Measurements from ENCODE around the gene PIKFYVE. TPM values are rescaled to one million over a fixed set of nuclear protein-coding genes. Genes with fewer than 3 reads are reported as not detected.
A peak's percentile ranks its signal among the peaks of the same experiment; 100 is the strongest.

The PIKFYVE gene
- total RNA-seq, 1 donor from 2014 or later, result 34.1 TPM

DNA sequence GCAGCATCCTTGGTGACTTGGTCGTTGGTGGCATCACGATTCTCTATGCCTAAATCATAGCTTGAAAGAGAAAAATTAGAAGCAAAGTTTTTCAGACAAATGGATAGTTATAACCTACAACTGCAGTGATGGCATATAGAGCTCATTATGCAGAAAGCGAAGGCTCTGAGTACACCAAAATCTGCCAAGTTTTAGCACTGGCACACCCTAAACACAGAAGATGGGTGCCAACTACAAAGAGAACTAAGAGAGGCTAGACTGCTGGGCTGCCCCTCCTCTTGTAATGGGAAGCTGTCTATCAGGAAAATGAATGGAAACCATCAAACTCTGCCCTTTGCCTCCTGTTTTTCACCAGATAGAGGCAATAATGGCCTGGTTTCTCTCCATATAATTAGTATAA is 17.5 kb upstream of the PIKFYVE start:
- Mint-ChIP-seq H3K36me3 (ENCODE audit: low read depth) (peaks cover 74% of the 10 kb centered on the region), H3K4me1 (ENCODE audit: low read depth) (peaks cover 28% of the 10 kb centered on the region), H3K4me3 (ENCODE audit: low read depth) (no peak overlapping the region)

GRCh38 chr2:208249296-208249695 is 16.8 kb upstream of the PIKFYVE start:
- no peak overlapping the region for H3K27ac Mint-ChIP-seq
- peaks cover 71% of the 10 kb centered on the region for H3K36me3 Mint-ChIP-seq (ENCODE audit: low read depth)
- H3K9me3 Mint-ChIP-seq, result no peaks in the 10 kb centered on the region
- intact Hi-C loops (cut with micrococcal nuclease), result no loop called here
- no peaks in the 10 kb centered on the region for H3K27me3 Mint-ChIP-seq (ENCODE audit: low read depth)
- H3K4me1 Mint-ChIP-seq (ENCODE audit: low read depth), result peaks cover 32% of the 10 kb centered on the region
- DNase-seq (ENCODE audit: low spot score), result no peak
- H3K4me3 Mint-ChIP-seq (ENCODE audit: low read depth), result no peak overlapping the region

More for the DNA sequence above, 17.5 kb upstream of the PIKFYVE start:
- Mint-ChIP-seq H3K9me3 (no peaks in the 10 kb centered on the region), H3K27me3 (ENCODE audit: low read depth) (no peaks in the 10 kb centered on the region), H3K27ac (no peak overlapping the region)
- intact Hi-C loops (cut with micrococcal nuclease), result no loop called here
- no peak for DNase-seq (ENCODE audit: low spot score)

DNA sequence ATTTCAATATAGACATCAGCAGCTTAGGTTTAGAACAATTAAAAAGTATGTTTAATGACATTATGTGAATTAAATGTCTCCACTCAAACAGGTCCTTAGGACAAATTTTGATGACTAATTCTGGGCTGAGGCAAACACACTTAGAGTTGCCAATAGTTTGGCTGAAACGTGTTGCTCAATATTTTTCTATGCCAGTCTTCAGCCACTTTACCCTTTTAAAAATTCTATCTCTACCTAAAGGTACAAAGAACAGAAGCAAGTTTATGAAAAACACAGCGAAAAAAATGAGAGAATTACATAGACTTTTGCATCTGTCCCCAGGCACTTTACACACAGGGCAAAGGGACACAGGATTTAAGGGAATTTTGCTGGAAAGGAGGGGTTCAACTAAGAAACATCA is 15.7 kb upstream of the PIKFYVE start:
- Mint-ChIP-seq H3K4me3 (ENCODE audit: low read depth) (no peak overlapping the region), H3K9me3 (no peaks in the 10 kb centered on the region), H3K27me3 (ENCODE audit: low read depth) (no peaks in the 10 kb centered on the region), H3K27ac (no peak overlapping the region), H3K36me3 (ENCODE audit: low read depth) (peaks cover 66% of the 10 kb centered on the region), H3K4me1 (ENCODE audit: low read depth) (peaks cover 32% of the 10 kb centered on the region)
- intact Hi-C loops (cut with micrococcal nuclease), result loop anchor here (10.0 kb wide), 3 partner anchors 236 to 1486 kb away; partner anchors contain the start of genes FASTKD2, FZD5 and MDH1B
- no peak for DNase-seq (ENCODE audit: low spot score)

- Mint-ChIP-seq H3K4me3 (ENCODE audit: low read depth) (no peak overlapping the region), H3K27me3 (ENCODE audit: low read depth) (no peaks in the 10 kb centered on the region), H3K36me3 (ENCODE audit: low read depth) (peaks cover 59% of the 10 kb centered on the region), H3K9me3 (no peaks in the 10 kb centered on the region), H3K27ac (no peak overlapping the region), H3K4me1 (ENCODE audit: low read depth) (peaks cover 36% of the 10 kb centered on the region)
- DNase-seq (ENCODE audit: low spot score), result no peak
- intact Hi-C loops (cut with micrococcal nuclease), result loop anchor here (10.0 kb wide), 3 partner anchors 236 to 1486 kb away; partner anchors contain the start of genes FASTKD2, FZD5 and MDH1B
These were observed 15.0 kb upstream of the PIKFYVE start for GRCh38 chr2:208251098-208251497.

- H3K4me3 Mint-ChIP-seq (ENCODE audit: low read depth), result peak overlapping the region; percentile 94
- no peaks in the 10 kb centered on the region for H3K9me3 Mint-ChIP-seq
- no peaks in the 10 kb centered on the region for H3K27me3 Mint-ChIP-seq (ENCODE audit: low read depth)
- H3K36me3 Mint-ChIP-seq (ENCODE audit: low read depth), result peaks cover 45% of the 10 kb centered on the region
- intact Hi-C loops (cut with micrococcal nuclease), result loop anchor here (10.0 kb wide), 3 partner anchors 238 to 1488 kb away; partner anchors contain the start of genes FASTKD2, FZD5 and MDH1B
- DNase-seq (ENCODE audit: low spot score), result no peak
- H3K4me1 Mint-ChIP-seq (ENCODE audit: low read depth), result peaks cover 36% of the 10 kb centered on the region
- peak overlapping the region; percentile 26 for H3K27ac Mint-ChIP-seq
These were observed 13.2 kb upstream of the PIKFYVE start for GRCh38 chr2:208252716-208253492.

DNA sequence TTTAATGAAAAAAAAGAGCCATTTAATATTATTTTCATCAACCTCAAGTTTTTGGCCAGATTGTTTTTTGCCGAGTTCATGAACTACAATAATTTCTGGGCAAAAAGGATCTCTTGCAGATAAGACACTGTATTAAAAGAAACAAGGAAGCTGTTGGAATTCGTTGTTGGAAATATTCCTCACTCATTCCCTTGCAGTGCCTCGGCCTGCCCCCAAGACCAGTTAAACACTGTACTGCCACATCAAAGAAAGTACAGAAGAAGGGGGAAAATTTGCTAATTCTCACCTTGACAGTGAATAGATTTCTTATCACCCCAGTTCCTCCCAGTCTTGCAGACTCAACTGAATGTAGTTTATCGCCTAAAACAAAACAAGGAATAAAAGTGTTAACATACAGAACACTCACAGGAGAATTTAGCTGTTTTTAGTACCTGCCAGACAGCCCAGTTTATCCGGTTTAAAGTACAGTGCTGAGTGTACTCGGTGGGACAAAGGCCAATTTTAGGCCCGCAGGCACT is 12.4 kb upstream of the PIKFYVE start:
- H3K27ac Mint-ChIP-seq, result no peak overlapping the region
- H3K27me3 Mint-ChIP-seq (ENCODE audit: low read depth), result no peaks in the 10 kb centered on the region
- peaks cover 39% of the 10 kb centered on the region for H3K36me3 Mint-ChIP-seq (ENCODE audit: low read depth)
- H3K9me3 Mint-ChIP-seq, result no peaks in the 10 kb centered on the region
- DNase-seq (ENCODE audit: low spot score), result no peak
- peaks cover 36% of the 10 kb centered on the region for H3K4me1 Mint-ChIP-seq (ENCODE audit: low read depth)
- intact Hi-C loops (cut with micrococcal nuclease), result loop anchor here (1.0 to 10.0 kb wide), 7 partner anchors 13 to 1917 kb away; partner anchors contain the start of genes FASTKD2, FZD5, KANSL1L and MDH1B
- peak overlapping the region; percentile 94 for H3K4me3 Mint-ChIP-seq (ENCODE audit: low read depth)

- Mint-ChIP-seq H3K27ac (peak overlapping the region; percentile 67), H3K4me3 (ENCODE audit: low read depth) (peak overlapping the region; percentile 94), H3K27me3 (ENCODE audit: low read depth) (no peaks in the 10 kb centered on the region), H3K4me1 (ENCODE audit: low read depth) (peaks cover 36% of the 10 kb centered on the region), H3K36me3 (ENCODE audit: low read depth) (peaks cover 36% of the 10 kb centered on the region), H3K9me3 (no peaks in the 10 kb centered on the region)
- intact Hi-C loops (cut with micrococcal nuclease), result loop anchor here (1.0 to 10.0 kb wide), 7 partner anchors 12 to 1917 kb away; partner anchors contain the start of genes FASTKD2, FZD5, KANSL1L and MDH1B
- peak; percentile 76 for DNase-seq (ENCODE audit: low spot score)
These were observed 11.8 kb upstream of the PIKFYVE start for GRCh38 chr2:208254118-208254870.

GRCh38 chr2:208254871-208255556 is 11.0 kb upstream of the PIKFYVE start, which contains the start of gene IDH1:
IDH1 (minus strand) TSS chr2:208255071; CDS start chr2:208251551, 3,520 bp downstream.
- intact Hi-C loops (cut with micrococcal nuclease), result loop anchor here (1.0 to 10.0 kb wide), 8 partner anchors 11 to 1916 kb away; partner anchors contain the start of genes CCNYL1, FASTKD2, FZD5 and KANSL1L

GRCh38 chr2:208255557-208256106 is 10.4 kb upstream of the PIKFYVE start:
- Mint-ChIP-seq H3K9me3 (no peaks in the 10 kb centered on the region), H3K27me3 (ENCODE audit: low read depth) (no peaks in the 10 kb centered on the region), H3K27ac (peak overlapping the region; percentile 15), H3K36me3 (ENCODE audit: low read depth) (peaks cover 25% of the 10 kb centered on the region), H3K4me3 (ENCODE audit: low read depth) (peak overlapping the region; percentile 94), H3K4me1 (ENCODE audit: low read depth) (peaks cover 24% of the 10 kb centered on the region)
- no peak for DNase-seq (ENCODE audit: low spot score)
- intact Hi-C loops (cut with micrococcal nuclease), result loop anchor here (1.0 to 10.0 kb wide), 6 partner anchors 153 to 1915 kb away; partner anchors contain the start of genes CCNYL1, FASTKD2, FZD5 and KANSL1L

More at GRCh38 chr2:208254871-208255556, 11.0 kb upstream of the PIKFYVE start, which contains the start of gene IDH1:
- H3K9me3 Mint-ChIP-seq, result no peaks in the 10 kb centered on the region
- H3K4me1 Mint-ChIP-seq (ENCODE audit: low read depth), result peaks cover 30% of the 10 kb centered on the region
- DNase-seq (ENCODE audit: low spot score), result peak; percentile 87
- H3K27ac Mint-ChIP-seq, result peak within 1 kb of the TSS; percentile 69
- peaks cover 30% of the 10 kb centered on the region for H3K36me3 Mint-ChIP-seq (ENCODE audit: low read depth)
- H3K27me3 Mint-ChIP-seq (ENCODE audit: low read depth), result no peaks in the 10 kb centered on the region
- peak within 1 kb of the TSS; percentile 94 for H3K4me3 Mint-ChIP-seq (ENCODE audit: low read depth)

DNA sequence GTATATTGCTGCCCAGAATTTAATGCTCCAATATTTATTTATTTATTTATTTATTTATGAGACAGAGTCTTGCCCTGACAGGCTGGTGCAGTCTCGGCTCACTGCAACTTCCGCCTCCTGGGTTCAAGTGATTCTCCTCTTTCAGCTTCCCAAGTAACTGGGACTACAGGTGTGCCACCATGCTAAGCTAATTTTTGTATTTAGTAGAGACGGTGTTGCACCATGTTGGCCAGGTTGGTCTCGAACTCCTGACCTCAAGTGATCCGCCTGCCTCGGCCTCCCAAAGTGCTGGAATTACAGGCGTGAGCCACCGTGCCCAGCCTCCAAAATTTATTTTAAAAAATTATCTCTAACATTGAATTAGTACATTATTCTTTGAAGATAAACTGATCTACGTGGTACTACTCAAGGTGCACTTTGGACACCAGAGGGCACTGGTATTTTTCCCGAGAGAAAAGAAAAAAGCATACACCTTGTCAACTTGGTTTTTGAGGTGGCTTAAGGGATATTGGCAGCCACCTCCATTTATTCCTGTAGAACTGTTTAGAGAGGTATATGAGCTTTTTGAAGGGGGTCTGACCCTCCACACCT is 9.8 kb upstream of the PIKFYVE start:
- H3K9me3 Mint-ChIP-seq, result no peaks in the 10 kb centered on the region
- H3K27ac Mint-ChIP-seq, result no peak overlapping the region
- peaks cover 20% of the 10 kb centered on the region for H3K36me3 Mint-ChIP-seq (ENCODE audit: low read depth)
- peaks cover 24% of the 10 kb centered on the region for H3K4me1 Mint-ChIP-seq (ENCODE audit: low read depth)
- peak overlapping the region; percentile 23 for H3K4me3 Mint-ChIP-seq (ENCODE audit: low read depth)
- no peak for DNase-seq (ENCODE audit: low spot score)
- intact Hi-C loops (cut with micrococcal nuclease), result loop anchor here (10.0 kb wide), 3 partner anchors 241 to 1491 kb away; partner anchors contain the start of genes FASTKD2, FZD5 and MDH1B
- H3K27me3 Mint-ChIP-seq (ENCODE audit: low read depth), result no peaks in the 10 kb centered on the region
